ENCODE measurements around the gene MDN1. TPM values are rescaled to one million over a fixed set of nuclear protein-coding genes. Genes with fewer than 3 reads are reported as not detected.

MDN1 gene
- polyA plus RNA-seq, 1 of the 3 experiments (the other 2 are of a cell fraction) = 8.5 TPM

DNA sequence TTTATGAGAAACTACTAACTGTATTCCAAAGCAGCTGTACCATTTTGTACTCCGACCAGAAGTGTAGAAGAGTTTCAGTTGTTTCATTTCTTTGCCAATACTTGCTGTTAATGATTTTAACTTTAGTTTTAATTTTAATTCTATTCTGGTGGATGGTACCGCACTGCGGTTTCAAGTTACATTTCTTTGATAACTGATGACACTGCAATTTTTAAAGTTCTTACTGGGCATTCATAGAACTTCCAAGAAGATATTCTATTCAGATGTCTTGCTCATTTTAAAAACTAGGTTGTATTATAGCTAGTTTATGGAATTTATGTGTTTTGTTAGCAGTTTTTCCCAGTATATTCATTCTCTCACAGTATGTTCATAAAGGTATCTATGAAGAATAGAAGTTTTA lies 117.2 kb downstream of the MDN1 start:
- TF ChIP-seq, protein P1, sequence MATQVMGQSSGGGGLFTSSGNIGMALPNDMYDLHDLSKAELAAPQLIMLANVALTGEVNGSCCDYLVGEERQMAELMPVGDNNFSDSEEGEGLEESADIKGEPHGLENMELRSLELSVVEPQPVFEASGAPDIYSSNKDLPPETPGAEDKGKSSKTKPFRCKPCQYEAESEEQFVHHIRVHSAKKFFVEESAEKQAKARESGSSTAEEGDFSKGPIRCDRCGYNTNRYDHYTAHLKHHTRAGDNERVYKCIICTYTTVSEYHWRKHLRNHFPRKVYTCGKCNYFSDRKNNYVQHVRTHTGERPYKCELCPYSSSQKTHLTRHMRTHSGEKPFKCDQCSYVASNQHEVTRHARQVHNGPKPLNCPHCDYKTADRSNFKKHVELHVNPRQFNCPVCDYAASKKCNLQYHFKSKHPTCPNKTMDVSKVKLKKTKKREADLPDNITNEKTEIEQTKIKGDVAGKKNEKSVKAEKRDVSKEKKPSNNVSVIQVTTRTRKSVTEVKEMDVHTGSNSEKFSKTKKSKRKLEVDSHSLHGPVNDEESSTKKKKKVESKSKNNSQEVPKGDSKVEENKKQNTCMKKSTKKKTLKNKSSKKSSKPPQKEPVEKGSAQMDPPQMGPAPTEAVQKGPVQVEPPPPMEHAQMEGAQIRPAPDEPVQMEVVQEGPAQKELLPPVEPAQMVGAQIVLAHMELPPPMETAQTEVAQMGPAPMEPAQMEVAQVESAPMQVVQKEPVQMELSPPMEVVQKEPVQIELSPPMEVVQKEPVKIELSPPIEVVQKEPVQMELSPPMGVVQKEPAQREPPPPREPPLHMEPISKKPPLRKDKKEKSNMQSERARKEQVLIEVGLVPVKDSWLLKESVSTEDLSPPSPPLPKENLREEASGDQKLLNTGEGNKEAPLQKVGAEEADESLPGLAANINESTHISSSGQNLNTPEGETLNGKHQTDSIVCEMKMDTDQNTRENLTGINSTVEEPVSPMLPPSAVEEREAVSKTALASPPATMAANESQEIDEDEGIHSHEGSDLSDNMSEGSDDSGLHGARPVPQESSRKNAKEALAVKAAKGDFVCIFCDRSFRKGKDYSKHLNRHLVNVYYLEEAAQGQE (IDR thresholded peaks at IDR 0.05; ENCODE audit: low read depth, low read length) = no peak
- no peak for TF ChIP-seq FOXJ3 (CRISPR knock-in tag; IDR thresholded peaks at IDR 0.05)
- no peak for TF ChIP-seq RXRA (IDR thresholded peaks at IDR 0.05; ENCODE audit: borderline replicate concordance, low read depth)
- TF ChIP-seq, protein P2, sequence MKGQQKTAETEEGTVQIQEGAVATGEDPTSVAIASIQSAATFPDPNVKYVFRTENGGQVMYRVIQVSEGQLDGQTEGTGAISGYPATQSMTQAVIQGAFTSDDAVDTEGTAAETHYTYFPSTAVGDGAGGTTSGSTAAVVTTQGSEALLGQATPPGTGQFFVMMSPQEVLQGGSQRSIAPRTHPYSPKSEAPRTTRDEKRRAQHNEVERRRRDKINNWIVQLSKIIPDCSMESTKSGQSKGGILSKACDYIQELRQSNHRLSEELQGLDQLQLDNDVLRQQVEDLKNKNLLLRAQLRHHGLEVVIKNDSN (IDR thresholded peaks at IDR 0.05; ENCODE audit: borderline replicate concordance, low read depth) = no peak
- TF ChIP-seq FOSL2 (IDR thresholded peaks at IDR 0.05; ENCODE audit: borderline replicate concordance, low read depth) = no peak
- no peak for TF ChIP-seq TCF12 (IDR thresholded peaks at IDR 0.05)
- TF ChIP-seq EP300 (IDR thresholded peaks at IDR 0.05; ENCODE audit: borderline replicate concordance in 1 of 2, low read depth in 1 of 2, low read length in 1 of 2) = no peak
- TF ChIP-seq, protein P3, sequence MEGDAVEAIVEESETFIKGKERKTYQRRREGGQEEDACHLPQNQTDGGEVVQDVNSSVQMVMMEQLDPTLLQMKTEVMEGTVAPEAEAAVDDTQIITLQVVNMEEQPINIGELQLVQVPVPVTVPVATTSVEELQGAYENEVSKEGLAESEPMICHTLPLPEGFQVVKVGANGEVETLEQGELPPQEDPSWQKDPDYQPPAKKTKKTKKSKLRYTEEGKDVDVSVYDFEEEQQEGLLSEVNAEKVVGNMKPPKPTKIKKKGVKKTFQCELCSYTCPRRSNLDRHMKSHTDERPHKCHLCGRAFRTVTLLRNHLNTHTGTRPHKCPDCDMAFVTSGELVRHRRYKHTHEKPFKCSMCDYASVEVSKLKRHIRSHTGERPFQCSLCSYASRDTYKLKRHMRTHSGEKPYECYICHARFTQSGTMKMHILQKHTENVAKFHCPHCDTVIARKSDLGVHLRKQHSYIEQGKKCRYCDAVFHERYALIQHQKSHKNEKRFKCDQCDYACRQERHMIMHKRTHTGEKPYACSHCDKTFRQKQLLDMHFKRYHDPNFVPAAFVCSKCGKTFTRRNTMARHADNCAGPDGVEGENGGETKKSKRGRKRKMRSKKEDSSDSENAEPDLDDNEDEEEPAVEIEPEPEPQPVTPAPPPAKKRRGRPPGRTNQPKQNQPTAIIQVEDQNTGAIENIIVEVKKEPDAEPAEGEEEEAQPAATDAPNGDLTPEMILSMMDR (IDR thresholded peaks at IDR 0.05) = no peak
- TF ChIP-seq, protein P4, sequence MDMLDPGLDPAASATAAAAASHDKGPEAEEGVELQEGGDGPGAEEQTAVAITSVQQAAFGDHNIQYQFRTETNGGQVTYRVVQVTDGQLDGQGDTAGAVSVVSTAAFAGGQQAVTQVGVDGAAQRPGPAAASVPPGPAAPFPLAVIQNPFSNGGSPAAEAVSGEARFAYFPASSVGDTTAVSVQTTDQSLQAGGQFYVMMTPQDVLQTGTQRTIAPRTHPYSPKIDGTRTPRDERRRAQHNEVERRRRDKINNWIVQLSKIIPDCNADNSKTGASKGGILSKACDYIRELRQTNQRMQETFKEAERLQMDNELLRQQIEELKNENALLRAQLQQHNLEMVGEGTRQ (IDR thresholded peaks at IDR 0.05; ENCODE audit: borderline replicate concordance, low read depth, low read length) = no peak
- TF ChIP-seq FOXM1 (IDR thresholded peaks at IDR 0.05; ENCODE audit: low read depth) = no peak
- no peak for TF ChIP-seq NRF1 (IDR thresholded peaks at IDR 0.05; ENCODE audit: low read depth, low read length)
- no peak for TF ChIP-seq GABPA (IDR thresholded peaks at IDR 0.05; ENCODE audit: low read depth)
- TF ChIP-seq, protein P5, sequence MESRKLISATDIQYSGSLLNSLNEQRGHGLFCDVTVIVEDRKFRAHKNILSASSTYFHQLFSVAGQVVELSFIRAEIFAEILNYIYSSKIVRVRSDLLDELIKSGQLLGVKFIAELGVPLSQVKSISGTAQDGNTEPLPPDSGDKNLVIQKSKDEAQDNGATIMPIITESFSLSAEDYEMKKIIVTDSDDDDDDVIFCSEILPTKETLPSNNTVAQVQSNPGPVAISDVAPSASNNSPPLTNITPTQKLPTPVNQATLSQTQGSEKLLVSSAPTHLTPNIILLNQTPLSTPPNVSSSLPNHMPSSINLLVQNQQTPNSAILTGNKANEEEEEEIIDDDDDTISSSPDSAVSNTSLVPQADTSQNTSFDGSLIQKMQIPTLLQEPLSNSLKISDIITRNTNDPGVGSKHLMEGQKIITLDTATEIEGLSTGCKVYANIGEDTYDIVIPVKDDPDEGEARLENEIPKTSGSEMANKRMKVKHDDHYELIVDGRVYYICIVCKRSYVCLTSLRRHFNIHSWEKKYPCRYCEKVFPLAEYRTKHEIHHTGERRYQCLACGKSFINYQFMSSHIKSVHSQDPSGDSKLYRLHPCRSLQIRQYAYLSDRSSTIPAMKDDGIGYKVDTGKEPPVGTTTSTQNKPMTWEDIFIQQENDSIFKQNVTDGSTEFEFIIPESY (IDR thresholded peaks at IDR 0.05; ENCODE audit: borderline replicate concordance, low read depth) = no peak
- TF ChIP-seq, protein P6, sequence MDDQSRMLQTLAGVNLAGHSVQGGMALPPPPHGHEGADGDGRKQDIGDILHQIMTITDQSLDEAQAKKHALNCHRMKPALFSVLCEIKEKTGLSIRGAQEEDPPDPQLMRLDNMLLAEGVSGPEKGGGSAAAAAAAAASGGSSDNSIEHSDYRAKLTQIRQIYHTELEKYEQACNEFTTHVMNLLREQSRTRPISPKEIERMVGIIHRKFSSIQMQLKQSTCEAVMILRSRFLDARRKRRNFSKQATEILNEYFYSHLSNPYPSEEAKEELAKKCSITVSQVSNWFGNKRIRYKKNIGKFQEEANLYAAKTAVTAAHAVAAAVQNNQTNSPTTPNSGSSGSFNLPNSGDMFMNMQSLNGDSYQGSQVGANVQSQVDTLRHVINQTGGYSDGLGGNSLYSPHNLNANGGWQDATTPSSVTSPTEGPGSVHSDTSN (IDR thresholded peaks at IDR 0.05) = no peak
- no peak for TF ChIP-seq JUND (IDR thresholded peaks at IDR 0.05)
- Histone ChIP-seq H3K27ac (ENCODE audit: low read depth in 2 of 2, low read length in 1 of 2) (no peak overlapping the region), H3K9ac (no peak overlapping the region), H2AFZ (ENCODE audit: low read depth) (no peak overlapping the region), H3K4me3 (ENCODE audit: low read depth in 2 of 2, low read length in 1 of 2) (no peak overlapping the region), H4K20me1 (ENCODE audit: insufficient read depth) (no peaks in the 10 kb centered on the region), H3K4me2 (no peak overlapping the region), H3F3A (replicated peaks; ENCODE audit: insufficient read depth) (no peaks in the 10 kb centered on the region), H3K9me2 (no peaks in the 10 kb centered on the region), H3K36me3 (replicated peaks in 1 of 2; ENCODE audit: control insufficient read depth in 1 of 2, insufficient read depth in 2 of 2, low read length in 1 of 2) (peaks cover 54 to 68% of the 10 kb centered on the region in 2 experiments), H3K79me2 (ENCODE audit: insufficient read depth) (no peaks in the 10 kb centered on the region), H3K27me3 (ENCODE audit: insufficient read depth) (no peaks in the 10 kb centered on the region), H3K4me1 (ENCODE audit: control insufficient read depth in 1 of 2, insufficient read depth in 2 of 2, low read depth in 1 of 2, low read length in 1 of 2) (no peaks in the 10 kb centered on the region), H3K9me3 (no peaks in the 10 kb centered on the region)
- ChIA-PET CTCF (interaction anchor here (1.0 kb wide), 1 partner anchor 12 kb away, joined by 3 read pairs; no protein-coding TSS in a partner anchor), POLR2A (no interaction called here)
- WGBS (ENCODE audit: low lambda C conversion rate) = 100% methylated on average over 3 of the region's 3 CpGs
- no peak for DNase-seq

Measured in SK-N-SH (cell line).